ENCODE measurements around the gene STON1.

Gene STON1

GRCh38 chr2:48620604-48621003, 90.7 kb downstream of the STON1 start:
- no peak for DNase-seq

GRCh38 chr2:48622691-48623090, 92.7 kb downstream of the STON1 start:
- DNase-seq, result peak in 1 of 2 donors; percentile 1

- no peak for DNase-seq
Observed at GRCh38 chr2:48624696-48625095, 94.7 kb downstream of the STON1 start.

GRCh38 chr2:48626047-48626446, 96.1 kb downstream of the STON1 start:
- DNase-seq, result no peak

- DNase-seq, result no peak
Observed at GRCh38 chr2:48633143-48633542, 103.2 kb downstream of the STON1 start.

GRCh38 chr2:48635786-48636185, 105.8 kb downstream of the STON1 start:
- no peak for DNase-seq

- DNase-seq, result no peak
Observed at GRCh38 chr2:48638261-48638660, 108.3 kb downstream of the STON1 start.
